Lower leg skin (tissue), 3 donors: ENCODE results near the gene CBFA2T3.

ENCODE experiments used
- POLR2A ChIP-seq, 2 donors: fragments of 450-650 bp; IDR thresholded peaks; one replicate each; pipeline ENCODE4 v1.6.1; 2016 to 2017; ENCODE audit warnings: antibody characterized with exemption in 2 of 2, mild to moderate bottlenecking in 1 of 2, moderate library complexity in 1 of 2
- TF ChIP-seq, protein P1 (sequence below), 3 donors: fragments of 450-650 bp; IDR thresholded peaks; one replicate each; pipeline ENCODE4 v1.5.1; 2016; ENCODE audit warnings: antibody characterized with exemption in 3 of 3, mild to moderate bottlenecking in 3 of 3, moderate library complexity in 2 of 3

DNA sequence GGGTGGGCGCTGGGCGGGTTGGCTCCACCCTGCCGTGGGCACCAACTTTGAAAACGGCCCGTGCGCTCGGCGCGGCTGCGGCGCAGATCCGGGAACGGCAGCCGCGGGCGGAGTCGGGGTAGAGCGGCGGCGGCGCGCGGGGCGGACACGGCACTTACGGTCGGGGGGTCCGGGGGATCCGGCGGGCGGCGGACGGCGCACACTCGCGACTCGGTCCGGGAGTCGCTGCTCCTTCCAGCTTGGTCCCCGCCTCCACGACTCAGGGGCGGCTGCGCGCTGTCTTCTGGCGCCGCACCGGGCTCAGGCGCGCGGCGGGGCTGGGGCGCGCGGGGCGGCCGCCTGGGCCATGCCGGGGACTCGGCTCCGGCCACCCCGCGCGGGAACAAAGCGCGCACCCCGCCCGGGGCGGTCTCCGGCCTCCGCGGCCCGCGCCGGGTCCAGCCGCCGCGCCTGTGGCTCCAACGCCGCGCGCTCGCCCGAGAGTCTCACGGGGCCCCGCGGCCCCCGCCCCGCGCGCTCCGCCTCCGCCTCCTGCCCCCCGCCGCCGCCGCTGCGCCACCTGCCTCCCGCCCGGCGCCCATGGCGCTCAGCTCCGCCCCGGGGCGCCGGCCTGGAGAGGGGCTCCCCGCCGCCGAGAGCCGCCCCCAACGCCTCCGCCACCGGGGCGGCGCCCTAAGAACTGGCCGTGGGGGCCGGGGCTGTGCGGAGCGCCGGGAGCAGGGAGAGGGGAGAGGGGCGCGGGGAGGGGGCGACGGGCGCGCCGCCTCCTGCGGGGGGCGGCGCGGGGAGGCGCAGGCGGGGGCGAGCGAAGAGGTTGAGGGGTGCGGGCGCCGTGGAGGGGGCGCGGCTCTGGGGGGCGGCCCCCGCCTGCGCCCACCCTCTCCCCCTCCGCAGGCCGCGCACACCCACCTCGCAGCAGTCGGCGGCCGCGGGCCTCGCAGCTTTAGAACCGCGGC lies 35.9 kb downstream of the CBFA2T3 start:
- TF ChIP-seq, protein P1, sequence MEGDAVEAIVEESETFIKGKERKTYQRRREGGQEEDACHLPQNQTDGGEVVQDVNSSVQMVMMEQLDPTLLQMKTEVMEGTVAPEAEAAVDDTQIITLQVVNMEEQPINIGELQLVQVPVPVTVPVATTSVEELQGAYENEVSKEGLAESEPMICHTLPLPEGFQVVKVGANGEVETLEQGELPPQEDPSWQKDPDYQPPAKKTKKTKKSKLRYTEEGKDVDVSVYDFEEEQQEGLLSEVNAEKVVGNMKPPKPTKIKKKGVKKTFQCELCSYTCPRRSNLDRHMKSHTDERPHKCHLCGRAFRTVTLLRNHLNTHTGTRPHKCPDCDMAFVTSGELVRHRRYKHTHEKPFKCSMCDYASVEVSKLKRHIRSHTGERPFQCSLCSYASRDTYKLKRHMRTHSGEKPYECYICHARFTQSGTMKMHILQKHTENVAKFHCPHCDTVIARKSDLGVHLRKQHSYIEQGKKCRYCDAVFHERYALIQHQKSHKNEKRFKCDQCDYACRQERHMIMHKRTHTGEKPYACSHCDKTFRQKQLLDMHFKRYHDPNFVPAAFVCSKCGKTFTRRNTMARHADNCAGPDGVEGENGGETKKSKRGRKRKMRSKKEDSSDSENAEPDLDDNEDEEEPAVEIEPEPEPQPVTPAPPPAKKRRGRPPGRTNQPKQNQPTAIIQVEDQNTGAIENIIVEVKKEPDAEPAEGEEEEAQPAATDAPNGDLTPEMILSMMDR (IDR thresholded peaks at IDR 0.05), result no peak
- no peak for TF ChIP-seq POLR2A (IDR thresholded peaks at IDR 0.05)
